ENCODE results near the gene AGK.

- TF ChIP-seq CTCF (IDR thresholded peaks at IDR 0.05): no peak
- no peak for TF ChIP-seq POLR2A (IDR thresholded peaks at IDR 0.05)
- TF ChIP-seq POLR2AphosphoS5 (IDR thresholded peaks at IDR 0.05): no peak
Observed at GRCh38 chr7:141511316-141511675, 39.9 kb upstream of the AGK start.

All from breast epithelium (tissue), 3 donors.